GM19463 (cell line): Measurements from ENCODE around the gene SBSN.

Experiments
- ATAC-seq: cut with Tn5 transposase; IDR thresholded peaks from one replicate; pipeline ENCODE4 v1.9.1; 2021; ENCODE audit warnings: mild to moderate bottlenecking, moderate library complexity; ENCODE audit not compliant: unreplicated experiment

Gene SBSN

GRCh38 chr19:35533822-35534392 lies 5.8 kb upstream of the SBSN start:
- ATAC-seq: no peak

GRCh38 chr19:35533201-35533821 lies 5.2 kb upstream of the SBSN start, which contains the start of gene GAPDHS:
Gene GAPDHS (plus strand): TSS chr19:35533456. CDS start chr19:35533528, 72 bp downstream.
- ATAC-seq: no peak

GRCh38 chr19:35531291-35531690 lies 3.2 kb upstream of the SBSN start:
- ATAC-seq: no peak

GRCh38 chr19:35529241-35530218 lies 1.4 kb upstream of the SBSN start:
- ATAC-seq: no peak

GRCh38 chr19:35525873-35526272 lies 2.2 kb downstream of the SBSN start:
- no peak for ATAC-seq

- ATAC-seq: no peak
Measured at GRCh38 chr19:35524181-35524837, 3.8 kb downstream of the SBSN start.

- no peak for ATAC-seq
Measured at GRCh38 chr19:35522745-35523327, 5.3 kb downstream of the SBSN start.

GRCh38 chr19:35521124-35521743 lies 6.9 kb downstream of the SBSN start:
- ATAC-seq: no peak

GRCh38 chr19:35519291-35519690 lies 8.8 kb downstream of the SBSN start:
- no peak for ATAC-seq

GRCh38 chr19:35518313-35518712 lies 9.8 kb downstream of the SBSN start:
- no peak for ATAC-seq

- ATAC-seq: no peak
Measured at GRCh38 chr19:35517342-35517741, 10.8 kb downstream of the SBSN start.

- ATAC-seq: no peak
Measured at GRCh38 chr19:35516310-35516709, 11.8 kb downstream of the SBSN start.

GRCh38 chr19:35514282-35514809 lies 13.8 kb downstream of the SBSN start:
- no peak for ATAC-seq

- no peak for ATAC-seq
Measured at GRCh38 chr19:35513628-35514281, 14.4 kb downstream of the SBSN start, which contains the start of gene DMKN. Gene DMKN (minus strand): TSS chr19:35513649. CDS start chr19:35513475, 174 bp downstream.

- no peak for ATAC-seq
Measured at GRCh38 chr19:35512831-35513627, 15.1 kb downstream of the SBSN start.

GRCh38 chr19:35511337-35511736 lies 16.8 kb downstream of the SBSN start:
- ATAC-seq: no peak

- ATAC-seq: no peak
Measured at GRCh38 chr19:35510626-35510964, 17.5 kb downstream of the SBSN start.

- no peak for ATAC-seq
Measured at GRCh38 chr19:35509861-35510625, 18.1 kb downstream of the SBSN start.
